ENCODE data around the gene NDFIP2. TPM values are rescaled to one million over a fixed set of nuclear protein-coding genes. Genes with fewer than 3 reads are reported as not detected.

Gene NDFIP2
- total RNA-seq, 1 experiment from 2014 or later: 48.4 TPM

DNA sequence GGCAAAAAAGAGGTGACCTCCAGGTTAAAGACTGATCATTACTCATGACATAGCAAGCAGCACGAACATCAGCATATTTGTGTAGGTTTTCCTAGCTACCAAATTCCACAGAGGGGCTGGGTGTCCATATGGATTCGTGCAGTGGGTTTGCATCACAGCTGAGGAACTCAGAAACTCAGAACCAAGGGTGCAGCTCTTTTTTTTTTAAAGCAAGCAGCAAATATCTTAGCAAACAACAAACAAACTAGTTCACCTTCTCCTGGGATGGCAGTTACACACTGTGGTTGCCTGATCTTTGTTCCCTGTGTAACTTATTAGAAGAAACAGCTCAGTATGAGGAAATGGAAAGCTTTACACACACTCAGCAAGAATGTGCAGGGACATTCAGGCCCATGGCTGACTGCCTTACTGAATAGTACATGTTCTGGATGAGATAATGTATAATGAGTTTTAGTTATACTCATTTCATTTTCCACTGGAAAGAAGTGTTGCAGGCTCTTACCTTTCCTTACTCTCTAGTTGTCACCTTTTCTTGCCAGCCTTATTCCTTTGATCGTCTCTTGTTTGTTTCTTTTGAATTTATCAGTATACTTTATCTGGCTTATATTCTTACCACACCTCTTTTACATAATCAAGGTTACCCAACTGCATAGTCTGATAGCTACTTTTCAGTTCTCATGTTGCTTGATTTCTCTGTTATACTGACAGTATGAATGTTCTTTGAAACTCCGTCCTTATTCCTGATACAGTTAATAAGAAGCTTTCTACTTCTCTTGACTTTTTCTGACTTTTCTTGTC lies 4.3 kb downstream of the NDFIP2 start:
- BruUV-seq (replicated peaks): no TSS peak
- intact Hi-C loops (cut with micrococcal nuclease; ENCODE audit: unreplicated experiment): loop anchor here (1.0 to 5.0 kb wide), 3 partner anchors 44 to 138 kb away; no protein-coding TSS in a partner anchor

DNA sequence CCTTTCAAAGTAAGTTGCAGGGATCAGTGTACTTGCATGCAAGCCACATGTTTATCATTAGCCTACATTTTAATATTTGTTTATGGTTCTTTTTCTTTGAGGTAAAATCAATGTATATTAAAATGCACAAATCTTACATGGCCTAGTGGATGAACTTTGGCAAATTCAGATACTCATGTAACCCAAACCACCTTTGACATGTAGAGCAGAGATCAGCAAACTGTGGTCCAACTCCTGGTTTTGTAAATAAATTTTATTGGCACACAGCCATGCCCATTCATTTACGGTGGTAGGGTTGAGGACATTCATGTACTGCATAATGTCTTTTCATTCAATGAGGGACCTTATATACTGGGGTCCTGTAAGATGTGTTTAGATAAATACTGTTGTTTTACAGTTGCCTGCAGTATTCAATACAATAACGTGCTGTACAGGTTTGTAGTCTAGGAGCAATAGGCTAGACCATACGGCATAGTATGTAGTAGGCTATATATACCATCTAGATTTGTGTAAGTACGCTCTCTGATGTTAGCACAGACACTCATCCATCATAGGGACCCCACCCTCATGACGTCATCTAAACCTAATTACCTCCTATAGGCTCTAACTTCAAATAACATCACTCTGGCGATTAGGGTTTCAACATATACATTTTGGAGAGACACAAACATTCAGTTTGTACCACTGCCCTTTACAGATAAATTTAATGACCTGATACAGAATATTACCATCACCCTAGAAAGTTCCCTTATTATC lies 5.7 kb downstream of the NDFIP2 start:
- no peak for DNase-seq
- CTCF ChIA-PET: no interaction called here
- intact Hi-C loops (cut with micrococcal nuclease; ENCODE audit: unreplicated experiment): loop anchor here (5.0 kb wide), 1 partner anchor 46 kb away; no protein-coding TSS in a partner anchor
- BruUV-seq (replicated peaks): no TSS peak
- no peak overlapping the region for H2AFZ ChIP-seq
- peak overlapping the region; percentile 75; the same call in 1 of the 2 replicates for H3K4me2 ChIP-seq
- H3K79me2 ChIP-seq (ENCODE audit: low read depth): peaks cover 94% of the 10 kb centered on the region
- peaks cover 4% of the 10 kb centered on the region; the same call in 1 of the 2 replicates for H4K20me1 ChIP-seq (ENCODE audit: insufficient read depth)
- H3K27ac ChIP-seq: peak overlapping the region; percentile 89
- H3K4me3 ChIP-seq: no peak overlapping the region
- POLR2A ChIA-PET (ENCODE audit: unreplicated experiment): interaction anchor here (0.7 kb wide), 1 partner anchor 1970 kb away, joined by 4 read pairs; no protein-coding TSS in a partner anchor
- peaks cover 29% of the 10 kb centered on the region for H3F3A ChIP-seq (ENCODE audit: insufficient read depth, low read depth)
- H3K9me3 ChIP-seq (ENCODE audit: insufficient read depth, low read depth): no peaks in the 10 kb centered on the region
- H3K36me3 ChIP-seq (ENCODE audit: low read depth): peaks cover 5% of the 10 kb centered on the region; the same call in 1 of the 2 replicates
- no peaks in the 10 kb centered on the region for H3K9me2 ChIP-seq (ENCODE audit: insufficient read depth)
- H3K27me3 ChIP-seq (ENCODE audit: insufficient read depth, low read depth): no peaks in the 10 kb centered on the region
- peaks cover 57% of the 10 kb centered on the region for H3K4me1 ChIP-seq (replicated peaks; ENCODE audit: insufficient read depth)
- TF ChIP-seq, protein P1, sequence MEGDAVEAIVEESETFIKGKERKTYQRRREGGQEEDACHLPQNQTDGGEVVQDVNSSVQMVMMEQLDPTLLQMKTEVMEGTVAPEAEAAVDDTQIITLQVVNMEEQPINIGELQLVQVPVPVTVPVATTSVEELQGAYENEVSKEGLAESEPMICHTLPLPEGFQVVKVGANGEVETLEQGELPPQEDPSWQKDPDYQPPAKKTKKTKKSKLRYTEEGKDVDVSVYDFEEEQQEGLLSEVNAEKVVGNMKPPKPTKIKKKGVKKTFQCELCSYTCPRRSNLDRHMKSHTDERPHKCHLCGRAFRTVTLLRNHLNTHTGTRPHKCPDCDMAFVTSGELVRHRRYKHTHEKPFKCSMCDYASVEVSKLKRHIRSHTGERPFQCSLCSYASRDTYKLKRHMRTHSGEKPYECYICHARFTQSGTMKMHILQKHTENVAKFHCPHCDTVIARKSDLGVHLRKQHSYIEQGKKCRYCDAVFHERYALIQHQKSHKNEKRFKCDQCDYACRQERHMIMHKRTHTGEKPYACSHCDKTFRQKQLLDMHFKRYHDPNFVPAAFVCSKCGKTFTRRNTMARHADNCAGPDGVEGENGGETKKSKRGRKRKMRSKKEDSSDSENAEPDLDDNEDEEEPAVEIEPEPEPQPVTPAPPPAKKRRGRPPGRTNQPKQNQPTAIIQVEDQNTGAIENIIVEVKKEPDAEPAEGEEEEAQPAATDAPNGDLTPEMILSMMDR (conservative IDR thresholded peaks at IDR 0.05): no peak
- TF ChIP-seq EZH2 (IDR thresholded peaks at IDR 0.05; ENCODE audit: low read depth): no peak

More for the DNA sequence above, 4.3 kb downstream of the NDFIP2 start:
- H2AFZ ChIP-seq: no peak overlapping the region
- peaks cover 5% of the 10 kb centered on the region; the same call in 1 of the 2 replicates for H3K36me3 ChIP-seq (ENCODE audit: low read depth)
- POLR2A ChIA-PET (ENCODE audit: unreplicated experiment): interaction anchor here (0.5 to 1.0 kb wide), 10 partner anchors 14 to 1355 kb away, joined by 3 to 13 read pairs (median 4); no protein-coding TSS in a partner anchor
- peaks cover 30% of the 10 kb centered on the region for H3F3A ChIP-seq (ENCODE audit: insufficient read depth, low read depth)
- H3K9me3 ChIP-seq (ENCODE audit: insufficient read depth, low read depth): no peaks in the 10 kb centered on the region
- CTCF ChIA-PET: interaction anchor here (0.5 to 1.1 kb wide), 3 partner anchors 24 to 194 kb away, joined by 3 to 6 read pairs (median 3); no protein-coding TSS in a partner anchor
- H3K4me2 ChIP-seq: peak overlapping the region; percentile 75
- peak; percentile 68 to 97 for DNase-seq
- H4K20me1 ChIP-seq (ENCODE audit: insufficient read depth): peaks cover 4% of the 10 kb centered on the region; the same call in 1 of the 2 replicates
- peaks cover 83% of the 10 kb centered on the region for H3K79me2 ChIP-seq (ENCODE audit: low read depth)
- TF ChIP-seq, protein P1 (conservative IDR thresholded peaks at IDR 0.05): no peak
- TF ChIP-seq EZH2 (IDR thresholded peaks at IDR 0.05; ENCODE audit: low read depth): no peak
- H3K27ac ChIP-seq: peak overlapping the region; percentile 89
- peak overlapping the region; percentile 38 for H3K4me3 ChIP-seq
- H3K9me2 ChIP-seq (ENCODE audit: insufficient read depth): no peaks in the 10 kb centered on the region
- H3K27me3 ChIP-seq (ENCODE audit: insufficient read depth, low read depth): no peaks in the 10 kb centered on the region
- peaks cover 55% of the 10 kb centered on the region for H3K4me1 ChIP-seq (replicated peaks; ENCODE audit: insufficient read depth)

DNA sequence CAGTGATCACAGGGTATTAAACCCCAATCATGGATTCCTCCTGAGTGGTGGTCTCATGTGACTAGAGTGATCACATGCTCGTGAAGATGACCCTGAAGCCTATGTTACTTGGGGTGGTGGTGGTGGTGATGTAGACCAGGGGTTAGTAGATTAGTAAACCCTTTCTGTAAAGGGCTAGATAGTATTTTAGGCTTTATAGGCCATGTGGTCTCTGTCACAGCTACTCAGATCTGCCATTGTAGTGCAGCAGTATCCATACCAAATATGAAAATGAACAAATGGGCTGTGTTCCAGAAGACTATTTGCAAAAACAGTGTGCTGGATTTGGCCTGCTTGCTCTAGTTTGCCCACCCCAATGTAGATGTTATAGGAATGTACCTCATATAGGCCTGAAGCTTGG lies 9.4 kb downstream of the NDFIP2 start:
- TF ChIP-seq, protein P1 (conservative IDR thresholded peaks at IDR 0.05): no peak
- no peak for TF ChIP-seq EZH2 (IDR thresholded peaks at IDR 0.05; ENCODE audit: low read depth)
- no TSS peak for BruUV-seq (replicated peaks)
- Histone ChIP-seq H3K79me2 (ENCODE audit: low read depth) (peaks cover 99% of the 10 kb centered on the region), H3K27me3 (ENCODE audit: insufficient read depth, low read depth) (no peaks in the 10 kb centered on the region), H3K9me3 (ENCODE audit: insufficient read depth, low read depth) (no peaks in the 10 kb centered on the region), H3K4me2 (no peak overlapping the region), H3K9me2 (ENCODE audit: insufficient read depth) (no peaks in the 10 kb centered on the region), H3F3A (ENCODE audit: insufficient read depth, low read depth) (peaks cover 17% of the 10 kb centered on the region), H3K4me1 (replicated peaks; ENCODE audit: insufficient read depth) (peaks cover 29% of the 10 kb centered on the region), H3K4me3 (no peak overlapping the region), H4K20me1 (ENCODE audit: insufficient read depth) (peaks cover 8% of the 10 kb centered on the region), H2AFZ (no peak overlapping the region), H3K36me3 (ENCODE audit: low read depth) (peaks cover 5% of the 10 kb centered on the region), H3K27ac (no peak overlapping the region)
- no peak for DNase-seq
- intact Hi-C loops (cut with micrococcal nuclease; ENCODE audit: unreplicated experiment): no loop called here
- CTCF ChIA-PET: interaction anchor here (0.6 kb wide), 1 partner anchor 26 kb away, joined by 3 read pairs; no protein-coding TSS in a partner anchor
- POLR2A ChIA-PET (ENCODE audit: unreplicated experiment): interaction anchor here (1.1 kb wide), 1 partner anchor 9 kb away, joined by 6 read pairs; the partner anchor contains the start of gene NDFIP2
